ENCODE data around the gene SPIRE1. TPM values are rescaled to one million over a fixed set of nuclear protein-coding genes. Genes with fewer than 3 reads are reported as not detected.
A peak's percentile ranks its signal among the peaks of the same experiment; 100 is the strongest.

SPIRE1 gene
- 26.1 and 36.4 TPM in 2 replicates for total RNA-seq (2021)
- percentile 69 among the genes with signal in this experiment for Bru-seq, nascent RNA
- BruChase-seq, experiment 1, labeled RNA remaining after a 2-hour chase: percentile 66 among the genes with signal in this experiment
- percentile 60 among the genes with signal in this experiment for BruChase-seq, experiment 2, labeled RNA remaining after a 6-hour chase
- long read RNA-seq, full-length matches to known transcripts: 11 of 21 reads
- long read RNA-seq, partial matches to known transcripts: 1 of 21 reads
- long read RNA-seq, other reads (novel, unspliced or antisense): 9 of 21 reads

- Histone ChIP-seq H3K4me2 (peak within 1 kb of the TSS; percentile 83), H3F3A (ENCODE audit: insufficient read depth, low read depth) (peaks cover 22% of the 10 kb centered on the region; the same call in 1 of the 2 replicates), H3K4me1 (replicated peaks; ENCODE audit: insufficient read depth) (peaks cover 29% of the 10 kb centered on the region), H3K79me2 (ENCODE audit: low read depth) (peaks cover 32% of the 10 kb centered on the region), H2AFZ (peak within 1 kb of the TSS; percentile 82), H3K36me3 (ENCODE audit: low read depth) (no peaks in the 10 kb centered on the region), H4K20me1 (ENCODE audit: insufficient read depth) (0 out of 2 replicates have a peak, but pooled peaks cover under 1% of the 10 kb centered on the region), H3K4me3 (peak within 1 kb of the TSS; percentile 86), H3K9me3 (ENCODE audit: insufficient read depth, low read depth) (no peaks in the 10 kb centered on the region), H3K27me3 (ENCODE audit: insufficient read depth, low read depth) (no peaks in the 10 kb centered on the region), H3K27ac (no peak within 1 kb of the TSS), H3K9me2 (ENCODE audit: insufficient read depth) (no peaks in the 10 kb centered on the region)
- peak in 1 of 2 experiments; percentile 79 for DNase-seq
- POLR2A ChIA-PET (ENCODE audit: unreplicated experiment): interaction anchor here (0.7 kb wide), 1 partner anchor 181 kb away, joined by 3 read pairs; no protein-coding TSS in a partner anchor
- no peak for TF ChIP-seq CTCF (conservative IDR thresholded peaks at IDR 0.05)
- no peak for TF ChIP-seq EZH2 (IDR thresholded peaks at IDR 0.05; ENCODE audit: low read depth)
- CTCF ChIA-PET: interaction anchor here (0.6 kb wide), 1 partner anchor 130 kb away, joined by 6 read pairs; no protein-coding TSS in a partner anchor
- intact Hi-C loops (cut with micrococcal nuclease; ENCODE audit: unreplicated experiment): loop anchor here (2.0 to 5.0 kb wide), 4 partner anchors 51 to 565 kb away; partner anchors contain the start of genes AFG3L2 and ANKRD62
- BruUV-seq (replicated peaks): no TSS peak
These were observed at the start of gene SPIRE1 for GRCh38 chr18:12657684-12658425. Gene SPIRE1, minus strand, starts transcription at chr18:12658107. Its CDS starts 241 bp downstream, at chr18:12657866.

GRCh38 chr18:12703664-12704063 is 45.8 kb upstream of the SPIRE1 start:
- Histone ChIP-seq H4K20me1 (ENCODE audit: insufficient read depth) (no peaks in the 10 kb centered on the region), H3K79me2 (ENCODE audit: low read depth) (peaks cover 72% of the 10 kb centered on the region), H3K9me3 (ENCODE audit: insufficient read depth, low read depth) (no peaks in the 10 kb centered on the region), H3K4me2 (peak overlapping the region; percentile 84), H2AFZ (peak overlapping the region; percentile 96), H3K4me3 (peak overlapping the region; percentile 81), H3K27me3 (ENCODE audit: insufficient read depth, low read depth) (no peaks in the 10 kb centered on the region), H3K4me1 (replicated peaks; ENCODE audit: insufficient read depth) (peaks cover 31% of the 10 kb centered on the region), H3K27ac (peak overlapping the region; percentile 92), H3F3A (ENCODE audit: insufficient read depth, low read depth) (peaks cover 8% of the 10 kb centered on the region; the same call in 1 of the 2 replicates), H3K36me3 (ENCODE audit: low read depth) (peaks cover 19% of the 10 kb centered on the region), H3K9me2 (ENCODE audit: insufficient read depth) (no peaks in the 10 kb centered on the region)
- POLR2A ChIA-PET (ENCODE audit: unreplicated experiment): no interaction called here
- DNase-seq: no peak
- no TSS peak for BruUV-seq (replicated peaks)
- TF ChIP-seq CTCF (conservative IDR thresholded peaks at IDR 0.05) (no peak), EZH2 (IDR thresholded peaks at IDR 0.05; ENCODE audit: low read depth) (no peak)
- CTCF ChIA-PET: interaction anchor here (0.7 kb wide), 1 partner anchor 40 kb away, joined by 3 read pairs; no protein-coding TSS in a partner anchor
- intact Hi-C loops (cut with micrococcal nuclease; ENCODE audit: unreplicated experiment): loop anchor here (2.0 kb wide), 1 partner anchor 313 kb away; no protein-coding TSS in a partner anchor

- Histone ChIP-seq H3K27ac (peak overlapping the region; percentile 92), H3K27me3 (ENCODE audit: insufficient read depth, low read depth) (no peaks in the 10 kb centered on the region), H3K36me3 (ENCODE audit: low read depth) (peaks cover 24% of the 10 kb centered on the region), H3K4me2 (peak overlapping the region; percentile 84), H3K4me1 (replicated peaks; ENCODE audit: insufficient read depth) (peaks cover 31% of the 10 kb centered on the region), H3K9me3 (ENCODE audit: insufficient read depth, low read depth) (no peaks in the 10 kb centered on the region), H2AFZ (peak overlapping the region; percentile 96), H3K79me2 (ENCODE audit: low read depth) (peaks cover 77% of the 10 kb centered on the region), H4K20me1 (ENCODE audit: insufficient read depth) (no peaks in the 10 kb centered on the region), H3K4me3 (peak overlapping the region; percentile 81), H3F3A (ENCODE audit: insufficient read depth, low read depth) (peaks cover 8% of the 10 kb centered on the region; the same call in 1 of the 2 replicates), H3K9me2 (ENCODE audit: insufficient read depth) (no peaks in the 10 kb centered on the region)
- BruUV-seq (replicated peaks): TSS peak; percentile 44
- DNase-seq: no peak
- TF ChIP-seq CTCF (conservative IDR thresholded peaks at IDR 0.05) (no peak), EZH2 (IDR thresholded peaks at IDR 0.05; ENCODE audit: low read depth) (no peak)
- intact Hi-C loops (cut with micrococcal nuclease; ENCODE audit: unreplicated experiment): loop anchor here (2.0 kb wide), 1 partner anchor 312 kb away; no protein-coding TSS in a partner anchor
- ChIA-PET POLR2A (ENCODE audit: unreplicated experiment) (interaction anchor here (0.6 to 1.0 kb wide), 2 partner anchors 91 to 288 kb away, joined by 4 to 6 read pairs; partner anchors contain the start of gene CEP192), CTCF (interaction anchor here (0.7 kb wide), 1 partner anchor 41 kb away, joined by 3 read pairs; no protein-coding TSS in a partner anchor)
These were observed 45.2 kb upstream of the SPIRE1 start for GRCh38 chr18:12703096-12703567.

All from PC-9 (cell line).